Liver (tissue), 9 donors: Measurements from ENCODE around the gene GCC1. TPM values are rescaled to one million over a fixed set of nuclear protein-coding genes. Genes with fewer than 3 reads are reported as not detected.

Source experiments
- DNase-seq: peaks from one replicate; pipeline ENCODE4 v3.0.0-alpha.2; 2017; ENCODE audit warnings: low spot score
- H3K27ac ChIP-seq, 2 donors: one replicate each; pipeline ENCODE4 v1.7.0; 2013; ENCODE audit warnings: inconsistent platforms in 2 of 2, low read length in 2 of 2, control low read depth in 1 of 2, low read depth in 1 of 2, mild to moderate bottlenecking in 1 of 2
- H3K27me3 ChIP-seq, 4 donors: one replicate each; pipeline versions ENCODE4 v1.6.1 to v1.7.0; 2013; ENCODE audit warnings: low read length in 3 of 4, inconsistent platforms in 1 of 4, mild to moderate bottlenecking in 1 of 4, moderate library complexity in 1 of 4; ENCODE audit not compliant: control insufficient read depth in 4 of 4, insufficient read depth in 4 of 4
- H3K36me3 ChIP-seq, 4 donors: one replicate each; pipeline versions ENCODE4 v1.6.1 to v1.7.0; 2013; ENCODE audit warnings: low read length in 3 of 4, mild to moderate bottlenecking in 3 of 4, low read depth in 1 of 4, moderate library complexity in 1 of 4; ENCODE audit not compliant: control insufficient read depth in 4 of 4, insufficient read depth in 3 of 4
- H3K4me1 ChIP-seq, 4 donors: one replicate each; pipeline versions ENCODE4 v1.6.1 to v1.7.0; 2013; ENCODE audit warnings: low read length in 3 of 4, mild to moderate bottlenecking in 3 of 4, moderate library complexity in 1 of 4; ENCODE audit not compliant: control insufficient read depth in 4 of 4, insufficient read depth in 4 of 4
- H3K4me3 ChIP-seq, 3 donors: one replicate each; pipeline versions ENCODE4 v1.6.1 to v1.7.0; 2013; ENCODE audit warnings: low read length in 3 of 3, control low read depth in 1 of 3, low read depth in 1 of 3, mild to moderate bottlenecking in 1 of 3
- H3K9ac ChIP-seq, 2 donors: one replicate each; pipeline ENCODE4 v1.7.0; 2013; ENCODE audit warnings: low read length in 2 of 2, mild to moderate bottlenecking in 2 of 2, moderate library complexity in 2 of 2, control low read depth in 1 of 2, low read depth in 1 of 2
- H3K9me3 ChIP-seq, 4 donors: one replicate each; pipeline versions ENCODE4 v1.6.1 to v1.7.0; 2013; ENCODE audit warnings: low read length in 3 of 4; ENCODE audit not compliant: control insufficient read depth in 4 of 4
- ATF3 ChIP-seq: IDR thresholded peaks from 2 replicates; pipeline ENCODE4 v1.6.1; 2016; ENCODE audit warnings: antibody characterized with exemption
- EGR1 ChIP-seq, 2 donors: IDR thresholded peaks; 2 replicates each; pipeline ENCODE4 v1.6.1; 2016 to 2018; ENCODE audit warnings: antibody characterized with exemption in 2 of 2, low read depth in 2 of 2
- FOXA1 ChIP-seq: IDR thresholded peaks from 2 replicates; pipeline ENCODE4 v1.6.1; 2016; ENCODE audit warnings: antibody characterized with exemption
- FOXA2 ChIP-seq: IDR thresholded peaks from 2 replicates; pipeline ENCODE4 v1.6.1; 2016; ENCODE audit warnings: antibody characterized with exemption
- GABPA ChIP-seq, 2 donors: IDR thresholded peaks in 1 of 2; conservative IDR thresholded peaks in 1 of 2; 2 replicates each; pipeline ENCODE4 v1.6.1; 2016; ENCODE audit warnings: antibody characterized with exemption in 2 of 2, mild to moderate bottlenecking in 1 of 2, moderate library complexity in 1 of 2
- HNF4A ChIP-seq, 2 donors: conservative IDR thresholded peaks; 2 replicates each; pipeline ENCODE4 v1.6.1; 2016; ENCODE audit warnings: antibody characterized with exemption in 2 of 2, mild to moderate bottlenecking in 2 of 2
- HNF4G ChIP-seq: IDR thresholded peaks from 2 replicates; pipeline ENCODE4 v1.6.1; 2016; ENCODE audit warnings: antibody characterized with exemption
- JUND ChIP-seq, 2 donors: IDR thresholded peaks; 2 replicates each; pipeline ENCODE4 v1.6.1; 2016; ENCODE audit warnings: antibody characterized with exemption in 2 of 2
- NR2F2 ChIP-seq: IDR thresholded peaks from 2 replicates; pipeline ENCODE4 v1.6.1; 2016; ENCODE audit warnings: antibody characterized with exemption
- RAD21 ChIP-seq, 2 donors: IDR thresholded peaks; 2 replicates each; pipeline ENCODE4 v1.6.1; 2016; ENCODE audit warnings: antibody characterized with exemption in 2 of 2, mild to moderate bottlenecking in 2 of 2
- RXRA ChIP-seq, 2 donors: IDR thresholded peaks; 2 replicates each; pipeline ENCODE4 v1.6.1; 2017 to 2018; ENCODE audit warnings: antibody characterized with exemption in 2 of 2, mild to moderate bottlenecking in 1 of 2
- SP1 ChIP-seq: IDR thresholded peaks from 2 replicates; pipeline ENCODE4 v1.6.1; 2018; ENCODE audit warnings: antibody characterized with exemption, mild to moderate bottlenecking
- TAF1 ChIP-seq: conservative IDR thresholded peaks from 2 replicates; pipeline ENCODE4 v1.6.1; 2016; ENCODE audit warnings: antibody characterized with exemption, mild to moderate bottlenecking
- YY1 ChIP-seq: IDR thresholded peaks from 2 replicates; pipeline ENCODE4 v1.6.1; 2016; ENCODE audit warnings: antibody characterized with exemption, mild to moderate bottlenecking
- ZBTB33 ChIP-seq: IDR thresholded peaks from 2 replicates; pipeline ENCODE4 v1.6.1; 2016; ENCODE audit warnings: antibody characterized with exemption
- WGBS: extraction: QIAGEN DNeasy Blood & Tissue Kit; methylation state at CpG from one replicate; pipeline ENCODE4 v1.1.7; 2013; 5-methylcytosine and 5-hydroxymethylcytosine counted together
- polyA plus RNA-seq, 2 donors: library from polyadenylated mRNA; stranded (reverse) in 1 of 2; unstranded in 1 of 2; fragments of 200-250 nt in 1 of 2; fragments of >200 nt in 1 of 2; fragmentation: Nextera tagmentation in 1 of 2; extraction: Ambion mirVana in 1 of 2; gene quantifications; one replicate each; pipeline versions ENCODE4 v1.2.1 to v1.2.3, GENCODE V29; 2013 to 2015
- total RNA-seq, 2 donors: library from RNA; depleted of rRNA; stranded (reverse); fragments of >200 nt; gene quantifications; one replicate each; pipeline ENCODE4 v1.2.3, GENCODE V29; 2014
- TF ChIP-seq, protein P1 (sequence below): fragments of 150-350 bp; IDR thresholded peaks from 2 replicates; pipeline ENCODE4 v1.5.1; 2017; ENCODE audit warnings: improper control_type of control experiment, low read depth, low read length; ENCODE audit not compliant: missing input control
- TF ChIP-seq, protein P2 (sequence below): IDR thresholded peaks from 2 replicates; pipeline ENCODE4 v1.6.1; 2016; ENCODE audit warnings: antibody characterized with exemption, mild to moderate bottlenecking
- TF ChIP-seq, protein P3 (sequence below): IDR thresholded peaks from 2 replicates; pipeline ENCODE4 v1.6.1; 2016; ENCODE audit warnings: antibody characterized with exemption
- donor health status: healthy.
- donor health status: healthy.
- donor health status: healthy.
- donor health status: healthy.
- donor health status: healthy.

Gene GCC1, protein sequence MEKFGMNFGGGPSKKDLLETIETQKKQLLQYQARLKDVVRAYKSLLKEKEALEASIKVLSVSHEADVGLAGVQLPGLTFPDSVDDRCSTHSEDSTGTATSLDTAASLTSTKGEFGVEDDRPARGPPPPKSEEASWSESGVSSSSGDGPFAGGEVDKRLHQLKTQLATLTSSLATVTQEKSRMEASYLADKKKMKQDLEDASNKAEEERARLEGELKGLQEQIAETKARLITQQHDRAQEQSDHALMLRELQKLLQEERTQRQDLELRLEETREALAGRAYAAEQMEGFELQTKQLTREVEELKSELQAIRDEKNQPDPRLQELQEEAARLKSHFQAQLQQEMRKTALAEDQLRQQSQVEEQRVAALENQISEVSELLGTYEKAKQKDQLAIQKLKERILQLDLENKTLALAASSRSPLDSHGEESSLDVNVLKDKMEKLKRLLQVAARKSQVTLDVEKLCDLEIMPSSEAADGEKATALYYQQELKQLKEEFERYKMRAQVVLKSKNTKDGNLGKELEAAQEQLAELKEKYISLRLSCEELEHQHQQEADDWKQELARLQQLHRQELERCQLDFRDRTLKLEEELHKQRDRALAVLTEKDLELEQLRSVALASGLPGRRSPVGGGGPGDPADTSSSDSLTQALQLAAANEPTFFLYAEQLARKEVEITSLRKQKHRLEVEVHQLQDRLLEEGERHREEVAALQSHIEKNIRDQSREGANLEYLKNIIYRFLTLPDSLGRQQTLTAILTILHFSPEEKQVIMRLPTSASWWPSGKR
- 10 to 100 TPM in 1 of 2 donors, 1 to 10 TPM in 1; 8.7 to 16.1 TPM for total RNA-seq
- polyA plus RNA-seq = 1 to 10 TPM; 4.6 to 7.3 TPM

DNA sequence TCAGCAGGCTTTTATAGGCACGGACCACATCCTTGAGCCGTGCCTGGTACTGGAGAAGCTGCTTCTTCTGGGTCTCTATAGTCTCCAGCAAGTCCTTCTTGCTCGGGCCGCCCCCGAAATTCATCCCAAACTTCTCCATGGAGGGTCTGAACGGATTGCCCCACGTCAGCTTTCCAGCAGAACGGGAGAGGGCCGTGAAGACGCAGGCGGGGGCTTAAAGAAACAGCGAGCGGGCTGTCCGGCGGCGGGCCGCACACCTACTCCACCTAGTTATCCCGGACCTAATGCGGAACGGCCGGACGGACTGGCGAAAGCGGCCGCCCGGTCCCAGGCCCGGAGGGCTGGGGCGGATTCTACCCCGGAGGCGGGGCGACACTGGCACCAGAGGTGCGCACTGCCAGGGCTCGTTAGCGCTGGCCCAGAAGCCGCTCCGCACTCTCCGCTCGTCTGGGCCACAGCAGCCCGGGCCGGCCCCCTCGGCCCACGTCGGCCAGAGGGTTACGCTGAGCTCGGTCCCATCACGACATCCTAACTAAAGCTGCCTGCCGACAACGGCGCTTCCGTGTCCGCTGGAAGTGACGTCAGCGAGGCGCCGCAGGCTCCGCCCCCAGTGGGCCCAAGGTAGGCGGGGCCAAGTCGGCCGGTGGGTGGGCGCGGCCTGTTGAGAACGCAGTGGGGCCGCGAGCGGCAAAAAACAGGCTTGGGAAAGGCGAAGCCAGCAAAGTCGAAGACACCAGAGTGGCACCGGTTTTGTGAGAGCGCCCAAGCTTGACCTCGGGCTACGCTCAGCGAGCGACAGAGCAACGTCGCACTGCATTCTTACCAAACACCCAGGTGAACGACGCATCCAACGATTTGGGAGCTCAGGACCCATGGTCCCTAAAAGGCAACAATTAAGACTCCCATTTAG is at the start of gene GCC1:
GCC1 (minus strand) TSS at position 553 of the 910 bp plus-strand sequence; CDS start at position 139, 414 bp downstream.
- 3% methylated on average over 78 of the region's 78 CpGs for WGBS
- TF ChIP-seq JUND (IDR thresholded peaks at IDR 0.05) (peak in 1 of 2 donors; percentile 58), HNF4G (no peak), FOXA1 (no peak), RXRA (IDR thresholded peaks at IDR 0.05) (no peak), FOXA2 (no peak), GABPA (IDR thresholded peaks at IDR 0.05 in 1 of 2, conservative IDR thresholded peaks at IDR 0.05 in 1 of 2) (peak; percentile 70 to 93), ZBTB33 (no peak), HNF4A (conservative IDR thresholded peaks at IDR 0.05) (no peak), RAD21 (IDR thresholded peaks at IDR 0.05) (peak in 1 of 2 donors; percentile 18), ATF3 (no peak), EGR1 (IDR thresholded peaks at IDR 0.05; ENCODE audit: low read depth in 2 of 2) (no peak), SP1 (peak; percentile 55), NR2F2 (no peak), TAF1 (peak; percentile 45), YY1 (peak; percentile 55)
- TF ChIP-seq, protein P1, sequence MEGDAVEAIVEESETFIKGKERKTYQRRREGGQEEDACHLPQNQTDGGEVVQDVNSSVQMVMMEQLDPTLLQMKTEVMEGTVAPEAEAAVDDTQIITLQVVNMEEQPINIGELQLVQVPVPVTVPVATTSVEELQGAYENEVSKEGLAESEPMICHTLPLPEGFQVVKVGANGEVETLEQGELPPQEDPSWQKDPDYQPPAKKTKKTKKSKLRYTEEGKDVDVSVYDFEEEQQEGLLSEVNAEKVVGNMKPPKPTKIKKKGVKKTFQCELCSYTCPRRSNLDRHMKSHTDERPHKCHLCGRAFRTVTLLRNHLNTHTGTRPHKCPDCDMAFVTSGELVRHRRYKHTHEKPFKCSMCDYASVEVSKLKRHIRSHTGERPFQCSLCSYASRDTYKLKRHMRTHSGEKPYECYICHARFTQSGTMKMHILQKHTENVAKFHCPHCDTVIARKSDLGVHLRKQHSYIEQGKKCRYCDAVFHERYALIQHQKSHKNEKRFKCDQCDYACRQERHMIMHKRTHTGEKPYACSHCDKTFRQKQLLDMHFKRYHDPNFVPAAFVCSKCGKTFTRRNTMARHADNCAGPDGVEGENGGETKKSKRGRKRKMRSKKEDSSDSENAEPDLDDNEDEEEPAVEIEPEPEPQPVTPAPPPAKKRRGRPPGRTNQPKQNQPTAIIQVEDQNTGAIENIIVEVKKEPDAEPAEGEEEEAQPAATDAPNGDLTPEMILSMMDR = no peak
- TF ChIP-seq, protein P2, sequence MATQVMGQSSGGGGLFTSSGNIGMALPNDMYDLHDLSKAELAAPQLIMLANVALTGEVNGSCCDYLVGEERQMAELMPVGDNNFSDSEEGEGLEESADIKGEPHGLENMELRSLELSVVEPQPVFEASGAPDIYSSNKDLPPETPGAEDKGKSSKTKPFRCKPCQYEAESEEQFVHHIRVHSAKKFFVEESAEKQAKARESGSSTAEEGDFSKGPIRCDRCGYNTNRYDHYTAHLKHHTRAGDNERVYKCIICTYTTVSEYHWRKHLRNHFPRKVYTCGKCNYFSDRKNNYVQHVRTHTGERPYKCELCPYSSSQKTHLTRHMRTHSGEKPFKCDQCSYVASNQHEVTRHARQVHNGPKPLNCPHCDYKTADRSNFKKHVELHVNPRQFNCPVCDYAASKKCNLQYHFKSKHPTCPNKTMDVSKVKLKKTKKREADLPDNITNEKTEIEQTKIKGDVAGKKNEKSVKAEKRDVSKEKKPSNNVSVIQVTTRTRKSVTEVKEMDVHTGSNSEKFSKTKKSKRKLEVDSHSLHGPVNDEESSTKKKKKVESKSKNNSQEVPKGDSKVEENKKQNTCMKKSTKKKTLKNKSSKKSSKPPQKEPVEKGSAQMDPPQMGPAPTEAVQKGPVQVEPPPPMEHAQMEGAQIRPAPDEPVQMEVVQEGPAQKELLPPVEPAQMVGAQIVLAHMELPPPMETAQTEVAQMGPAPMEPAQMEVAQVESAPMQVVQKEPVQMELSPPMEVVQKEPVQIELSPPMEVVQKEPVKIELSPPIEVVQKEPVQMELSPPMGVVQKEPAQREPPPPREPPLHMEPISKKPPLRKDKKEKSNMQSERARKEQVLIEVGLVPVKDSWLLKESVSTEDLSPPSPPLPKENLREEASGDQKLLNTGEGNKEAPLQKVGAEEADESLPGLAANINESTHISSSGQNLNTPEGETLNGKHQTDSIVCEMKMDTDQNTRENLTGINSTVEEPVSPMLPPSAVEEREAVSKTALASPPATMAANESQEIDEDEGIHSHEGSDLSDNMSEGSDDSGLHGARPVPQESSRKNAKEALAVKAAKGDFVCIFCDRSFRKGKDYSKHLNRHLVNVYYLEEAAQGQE = peak; percentile 56
- TF ChIP-seq, protein P3, sequence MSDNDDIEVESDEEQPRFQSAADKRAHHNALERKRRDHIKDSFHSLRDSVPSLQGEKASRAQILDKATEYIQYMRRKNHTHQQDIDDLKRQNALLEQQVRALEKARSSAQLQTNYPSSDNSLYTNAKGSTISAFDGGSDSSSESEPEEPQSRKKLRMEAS = no peak
- Histone ChIP-seq H3K36me3 (peaks cover 0 to under 1% (median 0%) of the 10 kb centered on the region in 4 donors), H3K9me3 (no peaks in the 10 kb centered on the region), H3K9ac (peak within 1 kb of the TSS; percentile 70 to 72), H3K27ac (peak within 1 kb of the TSS; percentile 63 to 71), H3K4me1 (peaks cover 18 to 74% (median 60%) of the 10 kb centered on the region in 4 donors), H3K27me3 (no peaks in the 10 kb centered on the region), H3K4me3 (peak within 1 kb of the TSS; percentile 65 to 77 (median 75))
- DNase-seq = peak; percentile 99
